ENCODE data around the gene NAA10. TPM values are rescaled to one million over a fixed set of nuclear protein-coding genes. Genes with fewer than 3 reads are reported as not detected.

Gene NAA10
- total and polyA plus RNA-seq, 4 experiments from 2014 or later: 57.6 to 96.3 (median 91.9) TPM

- peak overlapping the region; percentile 42 to 90 for H3K4me3 ChIP-seq (ENCODE audit: low read length in 2 of 2)
- POLR2A ChIA-PET (ENCODE audit: partially characterized antibody): interaction anchor here (0.8 to 10.3 kb wide), 14 partner anchors 13 to 430 kb away, joined by 3 to 176 read pairs (median 6); partner anchors contain the start of genes ARHGAP4, AVPR2, IDH3G and IRAK1
- intact Hi-C loops (cut with micrococcal nuclease): no loop called here
These were observed 32.8 kb upstream of the NAA10 start for GRCh38 chrX:153967536-153968224.

GRCh38 chrX:153966841-153967535 is 32.2 kb upstream of the NAA10 start:
- Histone ChIP-seq H3K4me3 (ENCODE audit: low read length in 2 of 2) (peak overlapping the region; percentile 24 to 90), H3K27me3 (ENCODE audit: insufficient read depth, low read length) (no peaks in the 10 kb centered on the region), H3K9me3 (ENCODE audit: control insufficient read depth in 1 of 2, low read length in 2 of 2) (no peaks in the 10 kb centered on the region), H3K27ac (ENCODE audit: low read depth, low read length) (peak overlapping the region; percentile 99), H3K4me1 (ENCODE audit: insufficient read depth, low read length) (peaks cover 44% of the 10 kb centered on the region), H3K36me3 (ENCODE audit: insufficient read depth, low read length) (peaks cover 22% of the 10 kb centered on the region)
- Mint-ChIP-seq H3K4me1 (peaks cover 13 to 44% (median 29%) of the 10 kb centered on the region in 4 donors), H3K27me3 (peaks cover 0 to 1% of the 10 kb centered on the region in 2 donors), H3K9me3 (no peaks in the 10 kb centered on the region), H3K27ac (peak overlapping the region; percentile 94 to 99 (median 96)), H3K4me3 (peak overlapping the region; percentile 92 to 100 (median 100)), H3K36me3 (peaks cover 16 to 18% of the 10 kb centered on the region in 2 donors)
- peak in 1 of 5 donors; percentile 74 for DNase-seq
- intact Hi-C loops (cut with micrococcal nuclease): no loop called here
- ChIA-PET CTCF (ENCODE audit: partially characterized antibody) (interaction anchor here (1.0 to 6.1 kb wide), 7 partner anchors 14 to 407 kb away, joined by 3 to 31 read pairs (median 12); partner anchors contain the start of genes ARHGAP4 and PLXNB3), POLR2A (ENCODE audit: partially characterized antibody) (interaction anchor here (0.9 to 10.3 kb wide), 13 partner anchors 13 to 431 kb away, joined by 3 to 176 read pairs (median 5); partner anchors contain the start of genes ARHGAP4, AVPR2, IDH3G and IRAK1)

More at GRCh38 chrX:153967536-153968224, 32.8 kb upstream of the NAA10 start:
- Histone ChIP-seq H3K27me3 (ENCODE audit: insufficient read depth, low read length) (no peaks in the 10 kb centered on the region), H3K36me3 (ENCODE audit: insufficient read depth, low read length) (peaks cover 15% of the 10 kb centered on the region), H3K27ac (ENCODE audit: low read depth, low read length) (peak overlapping the region; percentile 99), H3K9me3 (ENCODE audit: control insufficient read depth in 1 of 2, low read length in 2 of 2) (no peaks in the 10 kb centered on the region), H3K4me1 (ENCODE audit: insufficient read depth, low read length) (peaks cover 44% of the 10 kb centered on the region)
- Mint-ChIP-seq H3K9me3 (no peaks in the 10 kb centered on the region), H3K27me3 (peaks cover 0 to 1% of the 10 kb centered on the region in 2 donors), H3K4me1 (peaks cover 13 to 44% (median 29%) of the 10 kb centered on the region in 4 donors), H3K27ac (peak overlapping the region; percentile 94 to 99 (median 96)), H3K36me3 (peaks cover 9 to 18% of the 10 kb centered on the region in 2 donors), H3K4me3 (peak overlapping the region; percentile 92 to 100 (median 100))
- DNase-seq: peak; percentile 42 to 70 (median 50)
- CTCF ChIA-PET (ENCODE audit: partially characterized antibody): interaction anchor here (1.0 to 6.1 kb wide), 9 partner anchors 15 to 204 kb away, joined by 3 to 31 read pairs (median 6); partner anchors contain the start of genes ARHGAP4 and PLXNB3

GRCh38 chrX:153966283-153966688 is 31.4 kb upstream of the NAA10 start:
- intact Hi-C loops (cut with micrococcal nuclease): no loop called here
- Mint-ChIP-seq H3K4me1 (peaks cover 13 to 44% (median 27%) of the 10 kb centered on the region in 4 donors), H3K4me3 (peak overlapping the region in 7 of 8 donors; percentile 21 to 100 (median 100)), H3K9me3 (no peaks in the 10 kb centered on the region), H3K27ac (peak overlapping the region in 5 of 7 donors; percentile 94 to 98 (median 95)), H3K27me3 (no peaks in the 10 kb centered on the region), H3K36me3 (peaks cover 14 to 21% of the 10 kb centered on the region in 2 donors)
- H3K27me3 ChIP-seq (ENCODE audit: insufficient read depth, low read length): no peaks in the 10 kb centered on the region
- peaks cover 44% of the 10 kb centered on the region for H3K4me1 ChIP-seq (ENCODE audit: insufficient read depth, low read length)
- no peak for DNase-seq
- ChIA-PET CTCF (ENCODE audit: partially characterized antibody) (interaction anchor here (0.6 to 6.1 kb wide), 7 partner anchors 13 to 407 kb away, joined by 3 to 31 read pairs (median 12); partner anchors contain the start of genes ARHGAP4 and PLXNB3), POLR2A (ENCODE audit: partially characterized antibody) (interaction anchor here (0.6 to 10.3 kb wide), 12 partner anchors 12 to 432 kb away, joined by 3 to 176 read pairs (median 5); partner anchors contain the start of genes ARHGAP4, AVPR2, IDH3G and RPL10)
- H3K36me3 ChIP-seq (ENCODE audit: insufficient read depth, low read length): peaks cover 29% of the 10 kb centered on the region
- no peaks in the 10 kb centered on the region for H3K9me3 ChIP-seq (ENCODE audit: control insufficient read depth in 1 of 2, low read length in 2 of 2)
- H3K4me3 ChIP-seq (ENCODE audit: low read length in 2 of 2): no peak overlapping the region
- H3K27ac ChIP-seq (ENCODE audit: low read depth, low read length): peak overlapping the region; percentile 99

- no peak overlapping the region for H3K4me3 ChIP-seq (ENCODE audit: low read length in 2 of 2)
- H3K4me3 Mint-ChIP-seq: peak overlapping the region in 2 of 8 donors; percentile 13 to 44
- H3K27ac ChIP-seq (ENCODE audit: low read depth, low read length): no peak overlapping the region
- peaks cover 13 to 44% (median 27%) of the 10 kb centered on the region in 4 donors for H3K4me1 Mint-ChIP-seq
- H3K36me3 ChIP-seq (ENCODE audit: insufficient read depth, low read length): peaks cover 34% of the 10 kb centered on the region
- ChIA-PET POLR2A (ENCODE audit: partially characterized antibody) (interaction anchor here (10.3 kb wide), 1 partner anchor 40 kb away, joined by 176 read pairs; the partner anchor contains the start of gene ARHGAP4), CTCF (ENCODE audit: partially characterized antibody) (interaction anchor here (2.5 kb wide), 1 partner anchor 18 kb away, joined by 6 read pairs; no protein-coding TSS in a partner anchor)
- H3K27ac Mint-ChIP-seq: peak overlapping the region in 4 of 7 donors; percentile 36 to 97 (median 61)
- H3K9me3 Mint-ChIP-seq: no peaks in the 10 kb centered on the region
- DNase-seq: peak in 1 of 5 donors; percentile 3
- intact Hi-C loops (cut with micrococcal nuclease): no loop called here
- no peaks in the 10 kb centered on the region for H3K27me3 Mint-ChIP-seq
- H3K9me3 ChIP-seq (ENCODE audit: control insufficient read depth in 1 of 2, low read length in 2 of 2): no peaks in the 10 kb centered on the region
- H3K36me3 Mint-ChIP-seq: peaks cover 17 to 29% of the 10 kb centered on the region in 2 donors
- peaks cover 44% of the 10 kb centered on the region for H3K4me1 ChIP-seq (ENCODE audit: insufficient read depth, low read length)
- H3K27me3 ChIP-seq (ENCODE audit: insufficient read depth, low read length): no peaks in the 10 kb centered on the region
These were observed 30.6 kb upstream of the NAA10 start for GRCh38 chrX:153965406-153965805.

GRCh38 chrX:153964105-153964504 is 29.3 kb upstream of the NAA10 start:
- Histone ChIP-seq H3K4me3 (ENCODE audit: low read length in 2 of 2) (no peak overlapping the region), H3K9me3 (ENCODE audit: control insufficient read depth in 1 of 2, low read length in 2 of 2) (no peaks in the 10 kb centered on the region), H3K36me3 (ENCODE audit: insufficient read depth, low read length) (peaks cover 43% of the 10 kb centered on the region), H3K27ac (ENCODE audit: low read depth, low read length) (no peak overlapping the region), H3K27me3 (ENCODE audit: insufficient read depth, low read length) (no peaks in the 10 kb centered on the region), H3K4me1 (ENCODE audit: insufficient read depth, low read length) (peaks cover 44% of the 10 kb centered on the region)
- H3K27ac Mint-ChIP-seq: no peak overlapping the region
- H3K9me3 Mint-ChIP-seq: no peaks in the 10 kb centered on the region
- H3K27me3 Mint-ChIP-seq: no peaks in the 10 kb centered on the region
- intact Hi-C loops (cut with micrococcal nuclease): no loop called here
- ChIA-PET CTCF (ENCODE audit: partially characterized antibody) (interaction anchor here (2.5 kb wide), 1 partner anchor 17 kb away, joined by 6 read pairs; no protein-coding TSS in a partner anchor), POLR2A (ENCODE audit: partially characterized antibody) (no interaction called here)
- peaks cover 19 to 39% of the 10 kb centered on the region in 2 donors for H3K36me3 Mint-ChIP-seq
- no peak overlapping the region for H3K4me3 Mint-ChIP-seq
- peaks cover 13 to 39% (median 27%) of the 10 kb centered on the region in 4 donors for H3K4me1 Mint-ChIP-seq
- peak in 1 of 5 donors; percentile 14 for DNase-seq

- POLR2A ChIA-PET (ENCODE audit: partially characterized antibody): no interaction called here
- DNase-seq: no peak
- Histone ChIP-seq H3K4me1 (ENCODE audit: insufficient read depth, low read length) (peaks cover 39% of the 10 kb centered on the region), H3K27ac (ENCODE audit: low read depth, low read length) (no peak overlapping the region), H3K36me3 (ENCODE audit: insufficient read depth, low read length) (peaks cover 48% of the 10 kb centered on the region), H3K4me3 (ENCODE audit: low read length in 2 of 2) (no peak overlapping the region), H3K27me3 (ENCODE audit: insufficient read depth, low read length) (no peaks in the 10 kb centered on the region), H3K9me3 (ENCODE audit: control insufficient read depth in 1 of 2, low read length in 2 of 2) (no peaks in the 10 kb centered on the region)
- H3K4me3 Mint-ChIP-seq: no peak overlapping the region
- peaks cover 19 to 39% of the 10 kb centered on the region in 2 donors for H3K36me3 Mint-ChIP-seq
- no peaks in the 10 kb centered on the region for H3K27me3 Mint-ChIP-seq
- CTCF ChIA-PET (ENCODE audit: partially characterized antibody): interaction anchor here (0.6 to 2.5 kb wide), 2 partner anchors 17 to 208 kb away, joined by 3 to 6 read pairs; no protein-coding TSS in a partner anchor
- H3K9me3 Mint-ChIP-seq: no peaks in the 10 kb centered on the region
- H3K4me1 Mint-ChIP-seq: peaks cover 13 to 37% (median 25%) of the 10 kb centered on the region in 4 donors
- no peak overlapping the region for H3K27ac Mint-ChIP-seq
- intact Hi-C loops (cut with micrococcal nuclease): no loop called here
These were observed 28.7 kb upstream of the NAA10 start for GRCh38 chrX:153963546-153963945.

Data from CD4-positive, alpha-beta memory T cell (primary cell).